H1 (cell line): ENCODE results near the gene SND1. TPM values are rescaled to one million over a fixed set of nuclear protein-coding genes. Genes with fewer than 3 reads are reported as not detected.

Experiments
- BRCA1 ChIP-seq: IDR thresholded peaks from 2 replicates; pipeline ENCODE4 v1.6.1; 2012; ENCODE audit warnings: low read depth, low read length, improper control_type of control experiment
- CBX5 ChIP-seq: fragments of 300-800, 300-1000 bp; sonication (generic); IDR thresholded peaks from 2 replicates; pipeline ENCODE4 v1.7.1; 2016; ENCODE audit warnings: antibody characterized with exemption, low read length, low read depth
- CEBPB ChIP-seq: IDR thresholded peaks from 2 replicates; pipeline ENCODE4 v1.6.1; 2012; ENCODE audit warnings: low read depth, low read length
- CTBP2 ChIP-seq: IDR thresholded peaks from 2 replicates; pipeline ENCODE4 v1.7.0; 2011; ENCODE audit warnings: borderline replicate concordance, mild to moderate bottlenecking, moderate library complexity, mixed read lengths, low read length; ENCODE audit not compliant: insufficient read depth, insufficient read length
- FOSL1 ChIP-seq: IDR thresholded peaks from 2 replicates; pipeline ENCODE4 v1.6.1; 2011; ENCODE audit warnings: mild to moderate bottlenecking, low read depth, low read length, moderate library complexity; ENCODE audit not compliant: insufficient read depth
- SP4 ChIP-seq: IDR thresholded peaks from 2 replicates; pipeline ENCODE4 v1.6.1; 2012; ENCODE audit warnings: low read length, inconsistent platforms
- TAF7 ChIP-seq: optimal IDR thresholded peaks from 2 replicates; pipeline ENCODE3; 2011; ENCODE audit warnings: low read depth, mild to moderate bottlenecking, inconsistent platforms, low read length, moderate library complexity, borderline replicate concordance
- TEAD4 ChIP-seq: IDR thresholded peaks from 2 replicates; pipeline ENCODE4 v1.6.1; 2012; ENCODE audit warnings: low read depth, low read length, inconsistent platforms, mixed read lengths
- ZNF274 ChIP-seq: IDR thresholded peaks from 2 replicates; pipeline ENCODE4 v1.7.0; 2012; ENCODE audit warnings: low read length, borderline replicate concordance; ENCODE audit errors: extremely low read depth
- polyA plus RNA-seq, 7 experiments: library from polyadenylated mRNA; depleted of rRNA in 3 of 7; stranded (reverse) in 5 of 7; unstranded in 2 of 7; fragments of >200 nt in 5 of 7; fragments of 200-250 nt in 2 of 7; gene quantifications; 1 replicate in 5 of 7; 2 replicates in 1 of 7; 4 replicates in 1 of 7; pipeline versions ENCODE4 v1.2.1 to v1.2.3, GENCODE V29; 2011 to 2013; ENCODE audit warnings: missing spikeins in 2 of 7, mixed read lengths in 2 of 7
- total RNA-seq: library from RNA; stranded (reverse); fragmentation: NEBNext Ultra II Directional; extraction: Animal tissue kit (Norgen Biotek cat#: 25700); gene quantifications from 2 replicates; pipeline ENCODE4 v1.2.1, GENCODE V29; 2021
- TF ChIP-seq, protein P1 (sequence below): IDR thresholded peaks from 2 replicates; pipeline ENCODE4 v1.6.1; 2012; ENCODE audit warnings: inconsistent platforms

SND1 gene
- total and polyA plus RNA-seq, 2 of the 8 experiments (the other 6 are each of a cell fraction or from before 2014, with no cell fraction given): 122 to 290 TPM

DNA sequence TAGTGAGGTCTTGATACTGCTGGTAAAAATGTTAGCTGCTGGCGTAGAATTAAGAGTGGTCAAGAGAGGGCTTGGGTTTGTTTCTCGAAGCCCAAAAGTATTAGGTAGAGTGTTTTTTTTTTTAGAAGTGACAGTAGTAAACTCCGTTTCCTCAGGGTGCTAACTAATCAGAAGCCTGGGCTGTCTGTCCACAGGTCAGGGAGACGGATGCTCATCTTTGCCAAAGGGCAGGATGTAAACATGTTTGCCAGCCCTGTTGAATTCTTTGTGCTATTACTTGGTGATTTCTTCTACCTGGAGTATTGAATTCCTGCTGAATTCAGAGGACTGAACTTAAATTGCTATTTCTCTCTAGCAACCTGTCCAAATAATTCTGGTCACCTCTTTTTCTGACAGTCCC lies 117.1 kb downstream of the SND1 start (continued):
- TF ChIP-seq, protein P1, sequence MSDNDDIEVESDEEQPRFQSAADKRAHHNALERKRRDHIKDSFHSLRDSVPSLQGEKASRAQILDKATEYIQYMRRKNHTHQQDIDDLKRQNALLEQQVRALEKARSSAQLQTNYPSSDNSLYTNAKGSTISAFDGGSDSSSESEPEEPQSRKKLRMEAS: no peak
- no peak for TF ChIP-seq CTBP2
- TF ChIP-seq TAF7: no peak
- no peak for TF ChIP-seq SP4
- TF ChIP-seq TEAD4: no peak
- TF ChIP-seq CBX5: no peak
- TF ChIP-seq CEBPB: no peak
- TF ChIP-seq BRCA1: no peak
- no peak for TF ChIP-seq ZNF274
- no peak for TF ChIP-seq FOSL1
